ENCODE results near the gene SMCP.

The SMCP gene

DNA sequence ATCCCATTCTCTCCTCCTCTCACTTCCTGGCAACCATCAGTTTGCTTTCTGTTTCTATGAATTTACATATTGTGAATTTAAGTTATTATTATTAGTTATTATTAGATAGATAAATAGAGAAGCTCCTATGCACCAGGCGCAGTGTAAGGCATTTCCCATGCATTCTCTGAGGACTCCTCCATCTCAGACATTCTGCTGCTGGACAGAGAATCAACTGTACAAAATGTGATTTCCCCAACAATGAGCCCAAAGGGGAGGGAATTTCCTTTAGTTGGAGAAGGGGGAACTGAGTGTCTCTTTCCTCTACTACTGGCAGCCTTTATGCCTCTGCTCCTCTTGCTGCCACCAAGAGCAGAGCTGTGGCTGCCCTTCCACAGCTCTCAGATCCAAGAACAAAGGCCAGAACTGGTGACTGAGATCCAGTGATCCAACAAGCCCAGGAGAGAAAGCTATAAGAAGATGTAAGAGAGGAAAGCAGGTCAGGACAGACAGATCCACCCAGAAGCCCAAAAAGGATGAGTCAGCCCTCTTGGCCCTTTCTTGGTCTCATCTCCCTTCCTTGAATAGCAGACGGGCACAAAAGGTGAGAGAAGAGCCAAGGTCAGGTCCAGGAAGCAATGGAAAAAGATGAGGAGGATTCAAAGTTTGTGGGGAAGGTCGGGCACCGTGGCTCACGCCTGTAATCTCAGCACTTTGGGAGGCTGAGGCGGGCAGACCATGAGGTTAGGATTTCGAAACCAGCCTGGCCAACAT, 26.7 kb downstream of the SMCP start:
- TF ChIP-seq, protein P1, sequence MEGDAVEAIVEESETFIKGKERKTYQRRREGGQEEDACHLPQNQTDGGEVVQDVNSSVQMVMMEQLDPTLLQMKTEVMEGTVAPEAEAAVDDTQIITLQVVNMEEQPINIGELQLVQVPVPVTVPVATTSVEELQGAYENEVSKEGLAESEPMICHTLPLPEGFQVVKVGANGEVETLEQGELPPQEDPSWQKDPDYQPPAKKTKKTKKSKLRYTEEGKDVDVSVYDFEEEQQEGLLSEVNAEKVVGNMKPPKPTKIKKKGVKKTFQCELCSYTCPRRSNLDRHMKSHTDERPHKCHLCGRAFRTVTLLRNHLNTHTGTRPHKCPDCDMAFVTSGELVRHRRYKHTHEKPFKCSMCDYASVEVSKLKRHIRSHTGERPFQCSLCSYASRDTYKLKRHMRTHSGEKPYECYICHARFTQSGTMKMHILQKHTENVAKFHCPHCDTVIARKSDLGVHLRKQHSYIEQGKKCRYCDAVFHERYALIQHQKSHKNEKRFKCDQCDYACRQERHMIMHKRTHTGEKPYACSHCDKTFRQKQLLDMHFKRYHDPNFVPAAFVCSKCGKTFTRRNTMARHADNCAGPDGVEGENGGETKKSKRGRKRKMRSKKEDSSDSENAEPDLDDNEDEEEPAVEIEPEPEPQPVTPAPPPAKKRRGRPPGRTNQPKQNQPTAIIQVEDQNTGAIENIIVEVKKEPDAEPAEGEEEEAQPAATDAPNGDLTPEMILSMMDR (IDR thresholded peaks at IDR 0.05; ENCODE audit: low read depth, low read length): no peak
- H3K4me3 ChIP-seq (ENCODE audit: low read depth, low read length): no peak overlapping the region

DNA sequence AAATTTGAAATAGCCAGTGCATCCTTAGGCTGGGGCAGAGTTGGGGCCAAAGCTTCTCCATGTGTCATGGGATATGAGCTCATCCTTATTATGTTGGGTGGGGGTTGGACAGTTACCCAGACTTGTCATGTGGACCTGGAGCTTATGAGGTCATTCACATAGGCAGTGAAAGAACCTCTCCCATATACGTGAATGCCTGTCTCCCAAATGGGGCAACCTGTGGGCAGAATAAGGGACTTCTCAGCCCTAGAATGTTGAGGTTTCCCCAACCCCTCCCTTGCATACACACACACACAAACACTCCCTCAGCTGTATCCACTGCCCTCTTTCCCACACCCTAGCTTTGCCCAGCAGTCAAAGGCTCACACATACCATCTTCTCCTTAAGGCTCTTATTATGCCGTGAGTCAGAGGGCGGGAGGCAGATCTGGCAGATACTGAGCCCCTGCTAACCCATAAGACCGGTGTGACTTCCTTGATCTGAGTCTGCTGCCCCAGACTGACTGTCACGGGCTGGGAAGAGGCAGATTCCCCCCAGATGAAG, 28.0 kb downstream of the SMCP start:
- H3K4me3 ChIP-seq (ENCODE audit: low read depth, low read length): no peak overlapping the region
- TF ChIP-seq, protein P1 (IDR thresholded peaks at IDR 0.05; ENCODE audit: low read depth, low read length): no peak

DNA sequence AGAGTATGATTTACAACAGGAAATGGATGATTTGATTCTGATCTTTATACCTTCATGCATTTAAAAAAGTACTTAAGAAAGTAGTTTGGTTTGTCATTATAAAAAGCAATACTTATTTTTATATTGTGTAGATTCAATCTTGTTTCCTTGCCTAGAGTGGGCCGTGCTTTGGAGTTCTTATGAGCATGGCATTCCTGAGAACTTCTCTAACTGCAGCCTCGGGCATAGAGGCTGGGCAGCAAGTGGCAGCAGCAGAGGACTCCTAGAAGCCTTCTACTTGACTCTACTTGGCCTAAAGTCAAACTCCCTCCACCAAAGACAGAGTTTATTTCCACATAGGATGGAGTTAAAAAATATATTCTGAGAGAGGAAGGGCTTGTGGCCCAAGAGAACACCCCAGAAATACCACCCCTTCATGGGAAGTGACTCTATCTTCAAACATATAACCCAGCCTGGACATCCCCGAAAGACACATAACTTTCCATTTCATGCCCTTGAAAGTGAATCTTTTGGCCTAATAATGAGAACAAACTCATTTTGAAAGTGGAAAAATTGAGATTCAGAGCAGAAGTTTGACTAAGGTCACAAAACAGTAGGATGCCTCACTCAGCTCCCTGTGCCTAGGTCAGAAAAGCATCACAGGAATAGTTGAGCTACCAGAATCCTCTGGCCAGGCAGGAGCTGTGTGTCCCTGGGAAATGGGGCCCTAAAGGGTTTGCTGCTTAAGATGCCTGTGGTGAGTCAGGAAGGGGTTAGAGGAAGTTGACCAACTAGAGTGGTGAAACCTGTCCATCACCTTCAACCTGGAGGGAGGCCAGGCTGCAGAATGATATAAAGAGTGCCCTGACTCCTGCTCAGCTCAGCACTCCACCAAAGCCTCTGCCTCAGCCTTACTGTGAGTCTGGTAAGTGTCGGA, 29.8 kb downstream of the SMCP start, which contains the start of gene IVL:
Gene IVL (plus strand): TSS at position 861 of the 916 bp plus-strand sequence. CDS start 1,252 bp downstream, outside the sequence.
- no peak within 1 kb of the TSS for H3K4me3 ChIP-seq (ENCODE audit: low read depth, low read length)
- TF ChIP-seq, protein P1 (IDR thresholded peaks at IDR 0.05; ENCODE audit: low read depth, low read length): no peak

DNA sequence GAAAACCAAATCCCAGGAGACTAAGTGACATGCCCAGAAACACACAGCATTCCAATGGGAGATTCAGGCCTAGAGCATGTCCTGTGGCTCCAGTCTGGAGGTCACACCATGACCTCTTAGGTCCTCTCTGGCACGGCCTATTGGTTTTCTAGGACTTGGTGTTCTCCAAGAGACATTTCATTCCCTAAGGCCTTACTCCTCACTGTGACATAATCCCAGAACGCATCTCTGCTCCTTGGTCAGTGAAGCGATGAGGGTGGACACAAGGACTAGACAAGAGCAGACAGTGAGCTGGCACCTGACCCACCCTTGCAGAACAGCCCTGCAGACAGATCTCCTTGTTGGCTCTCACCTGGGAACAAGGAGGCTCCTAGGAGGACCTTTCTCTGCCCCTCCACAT, 31.1 kb downstream of the SMCP start:
- no peak overlapping the region for H3K4me3 ChIP-seq (ENCODE audit: low read depth, low read length)
- TF ChIP-seq, protein P1 (IDR thresholded peaks at IDR 0.05; ENCODE audit: low read depth, low read length): no peak

DNA sequence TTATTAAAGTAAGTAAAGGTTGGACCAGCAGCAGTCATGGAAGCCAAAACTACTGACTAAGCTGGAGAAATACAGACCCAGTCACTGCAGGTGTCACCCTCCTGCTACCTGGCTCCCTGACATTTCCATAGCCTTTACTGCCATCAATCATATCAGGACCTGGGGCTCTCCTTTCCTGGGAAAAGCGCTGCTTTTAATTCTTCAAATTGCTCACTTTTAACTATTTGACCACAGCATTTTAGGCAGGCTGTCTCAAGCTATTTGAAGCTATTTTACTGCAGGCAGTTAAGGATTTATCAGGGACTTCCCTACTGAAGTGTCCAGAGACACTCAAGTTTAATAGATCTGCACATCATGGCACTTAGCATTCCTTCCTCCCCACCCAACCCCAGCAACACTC, 34.3 kb downstream of the SMCP start:
- H3K4me3 ChIP-seq (ENCODE audit: low read depth, low read length): no peak overlapping the region
- TF ChIP-seq, protein P1 (IDR thresholded peaks at IDR 0.05; ENCODE audit: low read depth, low read length): no peak

DNA sequence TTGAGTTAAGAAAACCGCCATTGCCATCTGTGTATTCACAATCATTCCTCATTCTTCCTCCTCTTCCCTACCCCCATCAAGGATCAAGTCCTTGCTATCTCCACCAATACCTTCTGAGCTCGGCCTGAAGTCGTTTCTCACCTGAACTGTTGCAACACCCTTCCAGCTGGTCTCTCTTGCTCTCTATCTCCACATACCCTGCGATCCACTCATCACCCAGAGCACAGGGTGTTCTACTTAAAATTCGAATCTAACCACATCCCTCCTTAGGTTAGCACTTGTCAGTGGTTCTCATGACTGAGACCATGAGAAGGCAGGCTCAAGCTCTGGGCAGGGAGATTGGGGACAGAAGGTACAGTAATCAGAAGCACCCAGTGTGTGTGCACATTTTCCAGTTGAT, 34.8 kb downstream of the SMCP start:
- TF ChIP-seq, protein P1 (IDR thresholded peaks at IDR 0.05; ENCODE audit: low read depth, low read length): no peak
- no peak overlapping the region for H3K4me3 ChIP-seq (ENCODE audit: low read depth, low read length)
